Esophagus muscularis mucosa (tissue), 4 donors: ENCODE results near the gene UMODL1. TPM values are rescaled to one million over a fixed set of nuclear protein-coding genes. Genes with fewer than 3 reads are reported as not detected.

Experiments
- DNase-seq: peaks from one replicate; pipeline ENCODE4 v3.0.0-alpha.2; 2017; ENCODE audit errors: extremely low spot score
- H3K27ac ChIP-seq, 4 donors: fragments of 200-600 bp; sonication (generic); replicated peaks in 1 of 4; 1 replicate in 3 of 4; 2 replicates in 1 of 4; pipeline ENCODE4 v1.5.1; 2016 to 2019; ENCODE audit warnings: mild to moderate bottlenecking in 1 of 4
- H3K27me3 ChIP-seq, 4 donors: fragments of 200-600 bp; sonication (generic); one replicate each; pipeline versions ENCODE4 v1.5.1 to v1.6.0; 2016 to 2019
- H3K36me3 ChIP-seq, 4 donors: fragments of 200-600 bp; sonication (generic); one replicate each; pipeline ENCODE4 v1.5.1; 2016 to 2019
- H3K4me1 ChIP-seq, 4 donors: fragments of 200-600 bp; sonication (generic); one replicate each; pipeline ENCODE4 v1.5.1; 2016 to 2019
- H3K4me3 ChIP-seq, 4 donors: fragments of 200-600 bp; sonication (generic); 1 replicate in 2 of 4; 2 replicates in 2 of 4; pipeline ENCODE4 v1.5.1; 2016 to 2019; ENCODE audit warnings: mild to moderate bottlenecking in 4 of 4, moderate library complexity in 1 of 4
- H3K9me3 ChIP-seq, 4 donors: fragments of 200-600 bp; sonication (generic); 1 replicate in 3 of 4; 2 replicates in 1 of 4; pipeline ENCODE4 v1.5.1; 2016 to 2019
- EP300 ChIP-seq: sonication (generic); formaldehyde crosslinking; IDR thresholded peaks from one replicate; pipeline ENCODE4 v1.6.1; 2017; ENCODE audit warnings: antibody characterized with exemption
- POLR2A ChIP-seq: fragments of 450-650 bp; IDR thresholded peaks from one replicate; pipeline ENCODE4 v1.6.1; 2017; ENCODE audit warnings: antibody characterized with exemption, moderate library complexity, mild to moderate bottlenecking, low read depth
- POLR2AphosphoS5 ChIP-seq, 2 donors: sonication (generic); formaldehyde crosslinking; IDR thresholded peaks; one replicate each; pipeline ENCODE4 v1.6.1; 2017; ENCODE audit warnings: antibody characterized with exemption in 2 of 2
- WGBS: methylation state at CpG from one replicate; pipeline ENCODE4 v1.1.5; 2018; 5-methylcytosine and 5-hydroxymethylcytosine counted together
- intact Hi-C: fragments of 100-400 bp; cut with DNase I; formaldehyde crosslinking; loops from one replicate; pipeline ENCODE4 v1.15.1; 2023
- total RNA-seq, 4 donors: library from RNA; depleted of rRNA; stranded (reverse); fragments of >200 nt; gene quantifications; one replicate each; pipeline versions ENCODE4 v1.1.0 to v1.2.1, GENCODE V29; 2016
- TF ChIP-seq, protein P1 (sequence below), 3 experiments: fragments of 200-600 bp in 2 of 3; fragments of 450-650 bp in 1 of 3; sonication (generic) in 2 of 3; IDR thresholded peaks; one replicate each; pipeline ENCODE4 v1.5.1; 2017 to 2019; ENCODE audit warnings: antibody characterized with exemption in 3 of 3, mild to moderate bottlenecking in 2 of 3, moderate library complexity in 1 of 3

The UMODL1 gene
- total RNA-seq, 4 donors from 2014 or later, result 0.13 TPM; not detected in 3

DNA sequence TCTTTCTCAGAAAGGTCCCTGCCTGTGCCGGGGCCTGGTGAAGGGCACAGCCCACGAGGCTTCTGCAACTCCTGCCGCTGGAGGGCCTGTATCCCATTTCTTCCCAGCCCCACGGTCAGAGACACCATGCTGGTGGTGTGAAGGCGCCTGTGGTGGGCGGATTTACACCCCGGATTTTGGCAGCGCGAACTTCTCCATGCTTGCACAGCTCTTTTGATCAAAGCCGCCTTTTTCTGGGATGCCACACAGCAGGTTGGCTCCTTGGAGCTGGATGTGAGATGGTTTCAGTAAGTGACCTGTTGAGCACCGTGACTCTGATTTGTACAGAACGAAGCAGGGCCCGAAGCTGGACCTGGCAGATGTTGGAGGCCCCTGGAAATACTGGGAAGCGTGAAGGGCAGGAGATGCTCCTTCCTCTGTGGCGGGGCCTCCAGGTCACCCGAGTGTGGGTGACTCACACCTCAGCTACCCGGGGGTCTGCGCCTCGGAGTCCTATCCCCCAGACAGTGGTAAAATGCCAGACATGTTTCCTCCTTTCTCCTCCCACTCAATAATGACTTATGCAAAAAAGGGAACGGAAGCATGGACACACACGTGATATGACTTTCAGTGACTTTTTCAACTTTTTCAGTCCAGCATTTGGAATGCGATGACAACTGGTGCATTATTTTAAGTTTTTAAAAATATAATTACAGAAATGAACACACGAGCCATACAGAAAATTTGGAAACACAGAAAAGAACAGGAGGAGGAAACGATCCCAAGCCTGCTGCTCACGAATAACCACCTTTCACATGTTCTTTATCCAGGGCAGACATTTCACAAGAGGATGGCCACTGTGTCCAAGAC lies 9.0 kb downstream of the UMODL1 start:
- no peak for DNase-seq
- no peak overlapping the region for H3K27ac ChIP-seq
- intact Hi-C loops, result no loop called here

DNA sequence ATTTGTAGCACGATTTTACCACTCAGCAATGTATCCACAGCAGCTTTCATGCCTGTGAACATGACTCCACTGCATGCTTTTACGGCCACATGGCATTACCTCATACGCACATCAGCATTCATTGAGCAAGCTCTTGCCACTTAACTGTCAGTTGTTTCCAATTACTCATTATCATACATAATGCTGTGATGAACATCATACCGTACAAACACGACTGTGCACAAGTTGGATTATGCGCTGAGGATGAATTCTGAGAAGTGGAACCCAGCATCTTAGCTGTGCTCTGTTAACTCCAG lies 9.6 kb downstream of the UMODL1 start:
- H3K9me3 ChIP-seq, result no peaks in the 10 kb centered on the region
- 74% methylated on average over 6 of the region's 6 CpGs for WGBS
- no peak overlapping the region for H3K4me3 ChIP-seq
- intact Hi-C loops, result no loop called here
- H3K4me1 ChIP-seq, result no peaks in the 10 kb centered on the region
- no peak for DNase-seq
- no peaks in the 10 kb centered on the region for H3K36me3 ChIP-seq
- no peak overlapping the region for H3K27ac ChIP-seq
- TF ChIP-seq POLR2A (no peak), EP300 (no peak), POLR2AphosphoS5 (IDR thresholded peaks at IDR 0.05) (no peak)
- TF ChIP-seq, protein P1, sequence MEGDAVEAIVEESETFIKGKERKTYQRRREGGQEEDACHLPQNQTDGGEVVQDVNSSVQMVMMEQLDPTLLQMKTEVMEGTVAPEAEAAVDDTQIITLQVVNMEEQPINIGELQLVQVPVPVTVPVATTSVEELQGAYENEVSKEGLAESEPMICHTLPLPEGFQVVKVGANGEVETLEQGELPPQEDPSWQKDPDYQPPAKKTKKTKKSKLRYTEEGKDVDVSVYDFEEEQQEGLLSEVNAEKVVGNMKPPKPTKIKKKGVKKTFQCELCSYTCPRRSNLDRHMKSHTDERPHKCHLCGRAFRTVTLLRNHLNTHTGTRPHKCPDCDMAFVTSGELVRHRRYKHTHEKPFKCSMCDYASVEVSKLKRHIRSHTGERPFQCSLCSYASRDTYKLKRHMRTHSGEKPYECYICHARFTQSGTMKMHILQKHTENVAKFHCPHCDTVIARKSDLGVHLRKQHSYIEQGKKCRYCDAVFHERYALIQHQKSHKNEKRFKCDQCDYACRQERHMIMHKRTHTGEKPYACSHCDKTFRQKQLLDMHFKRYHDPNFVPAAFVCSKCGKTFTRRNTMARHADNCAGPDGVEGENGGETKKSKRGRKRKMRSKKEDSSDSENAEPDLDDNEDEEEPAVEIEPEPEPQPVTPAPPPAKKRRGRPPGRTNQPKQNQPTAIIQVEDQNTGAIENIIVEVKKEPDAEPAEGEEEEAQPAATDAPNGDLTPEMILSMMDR (IDR thresholded peaks at IDR 0.05), result no peak
- H3K27me3 ChIP-seq, result peaks cover 0 to 31% (median 0%) of the 10 kb centered on the region in 4 donors

More for the DNA sequence above, 9.0 kb downstream of the UMODL1 start:
- 74% methylated on average over 19 of the region's 25 CpGs for WGBS
- Histone ChIP-seq H3K4me3 (no peak overlapping the region), H3K36me3 (no peaks in the 10 kb centered on the region), H3K9me3 (no peaks in the 10 kb centered on the region), H3K27me3 (peaks cover 0 to 34% (median 0%) of the 10 kb centered on the region in 4 donors), H3K4me1 (no peaks in the 10 kb centered on the region)
- TF ChIP-seq POLR2A, result no peak
- no peak for TF ChIP-seq EP300
- no peak for TF ChIP-seq POLR2AphosphoS5 (IDR thresholded peaks at IDR 0.05)
- TF ChIP-seq, protein P1 (IDR thresholded peaks at IDR 0.05), result no peak

DNA sequence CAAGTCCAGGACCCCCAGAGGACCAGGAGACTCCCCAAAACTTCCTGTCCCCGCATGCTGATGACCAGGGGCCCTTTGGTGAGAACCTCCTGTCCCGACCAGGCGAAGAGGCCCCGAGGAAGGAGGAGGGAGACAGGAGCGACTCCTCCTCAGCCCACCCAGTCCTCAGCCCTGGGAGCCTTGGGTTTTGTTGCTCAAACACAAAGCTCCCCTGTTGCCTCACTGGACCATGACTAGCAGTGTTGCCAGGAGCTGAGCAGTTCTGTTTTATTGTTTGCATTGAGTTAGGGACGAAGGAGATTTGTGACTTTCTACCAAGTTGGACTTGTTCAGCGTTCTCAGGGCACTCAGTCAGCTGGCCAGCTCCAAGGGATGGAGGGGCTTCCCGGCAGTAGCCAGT lies 10.0 kb downstream of the UMODL1 start:
- H3K4me1 ChIP-seq, result no peaks in the 10 kb centered on the region
- H3K36me3 ChIP-seq, result no peaks in the 10 kb centered on the region
- H3K27ac ChIP-seq, result no peak overlapping the region
- no peaks in the 10 kb centered on the region for H3K9me3 ChIP-seq
- H3K27me3 ChIP-seq, result peaks cover 0 to 27% (median 0%) of the 10 kb centered on the region in 4 donors
- 74% methylated on average over 4 of the region's 8 CpGs for WGBS
- intact Hi-C loops, result no loop called here
- DNase-seq, result no peak
- no peak for TF ChIP-seq POLR2AphosphoS5 (IDR thresholded peaks at IDR 0.05)
- TF ChIP-seq, protein P1 (IDR thresholded peaks at IDR 0.05), result no peak
- no peak for TF ChIP-seq POLR2A
- no peak for TF ChIP-seq EP300
- no peak overlapping the region for H3K4me3 ChIP-seq

DNA sequence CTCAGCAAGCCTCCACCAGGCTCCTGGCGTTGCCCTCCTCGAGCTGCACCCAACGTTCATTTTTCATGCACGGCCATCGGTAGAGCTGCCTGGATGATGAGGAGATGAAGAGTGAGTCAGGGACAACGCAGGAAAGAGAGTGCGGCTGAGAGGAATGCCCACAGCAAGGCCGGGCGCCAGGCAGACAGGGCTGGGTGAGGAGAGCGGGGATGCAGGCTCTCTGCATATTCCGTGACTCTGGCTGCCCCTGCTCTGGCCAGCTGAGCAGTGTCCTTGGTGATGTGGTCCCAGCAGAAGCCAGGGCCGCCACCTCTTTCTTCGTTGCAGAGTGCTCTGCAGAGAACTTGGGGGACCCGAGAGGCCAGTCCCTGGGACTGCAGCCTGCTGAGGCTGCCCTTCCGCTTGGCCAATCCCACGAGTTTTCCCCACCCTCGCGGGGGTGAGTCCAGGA lies 10.8 kb downstream of the UMODL1 start:
- DNase-seq, result no peak

More for the DNA sequence above, 10.8 kb downstream of the UMODL1 start:
- 86% methylated on average over 18 of the region's 18 CpGs for WGBS
- Histone ChIP-seq H3K36me3 (no peaks in the 10 kb centered on the region), H3K27me3 (peaks cover 0 to 26% (median 0%) of the 10 kb centered on the region in 4 donors), H3K4me3 (no peak overlapping the region), H3K4me1 (no peaks in the 10 kb centered on the region), H3K9me3 (no peaks in the 10 kb centered on the region), H3K27ac (no peak overlapping the region)
- intact Hi-C loops, result no loop called here
- TF ChIP-seq, protein P1 (IDR thresholded peaks at IDR 0.05), result no peak
- no peak for TF ChIP-seq POLR2A
- TF ChIP-seq POLR2AphosphoS5 (IDR thresholded peaks at IDR 0.05), result no peak
- no peak for TF ChIP-seq EP300
